IPS DF 19.7 (cell line): ENCODE data around the gene CALML3.

Source experiments
- DNase-seq: peaks from one replicate; pipeline ENCODE4 v3.0.0-alpha.2; 2013; ENCODE audit warnings: low read depth, low spot score

Gene CALML3

DNA sequence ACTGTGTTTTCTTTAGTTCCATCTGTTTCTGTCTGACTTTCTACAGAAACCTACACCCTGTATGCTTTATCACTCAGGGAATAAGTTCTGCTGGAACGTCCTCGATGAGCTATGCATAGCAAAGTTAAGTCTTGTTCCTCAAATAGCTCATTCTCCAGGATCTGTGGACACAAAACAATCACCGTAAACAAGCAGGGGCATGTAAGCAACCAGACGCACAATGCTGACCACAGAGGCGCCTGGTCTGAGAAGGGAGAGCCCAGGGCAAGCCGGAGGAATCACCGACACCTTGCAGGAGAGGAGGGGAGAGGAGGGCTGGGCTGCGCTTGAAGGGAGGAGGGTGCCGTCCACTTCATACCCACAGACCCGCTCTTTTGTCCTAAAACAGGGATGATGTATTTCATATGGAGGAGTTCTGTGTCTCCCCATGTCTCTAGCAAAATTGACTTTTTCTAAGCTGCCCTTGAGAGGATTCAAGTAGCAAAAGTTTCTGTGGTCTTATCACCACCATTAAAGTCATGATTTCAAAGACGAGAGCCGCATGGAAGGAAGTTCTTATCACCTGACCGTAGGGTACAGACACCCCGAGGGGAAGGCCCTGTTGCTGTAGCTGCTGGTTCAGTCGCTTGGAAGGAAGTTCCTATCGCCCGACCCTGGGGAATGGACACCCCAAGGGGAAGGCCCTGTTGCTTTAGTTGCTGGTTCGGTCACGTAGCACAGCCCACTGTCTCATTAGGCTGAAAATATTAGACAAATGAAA, 14.3 kb downstream of the CALML3 start:
- DNase-seq, result no peak

DNA sequence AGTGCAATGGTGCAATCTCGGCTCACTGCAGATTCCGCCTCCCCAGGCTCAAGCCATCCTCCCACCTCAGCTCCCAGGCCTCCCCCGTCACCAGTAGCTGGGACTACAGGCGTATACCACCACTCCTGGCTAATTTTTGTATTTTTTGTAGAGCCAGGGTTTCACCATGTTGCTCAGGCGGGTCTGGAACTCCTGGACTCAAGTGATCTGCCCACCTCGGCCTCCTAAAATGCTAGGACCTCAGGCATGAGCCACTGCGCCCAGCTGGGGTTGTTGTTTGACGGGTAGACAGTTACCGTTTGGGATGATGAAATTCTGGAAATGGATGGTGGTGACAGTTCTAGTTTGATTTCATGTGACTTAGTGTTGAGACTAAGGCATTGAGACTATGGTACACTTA, 15.3 kb downstream of the CALML3 start:
- DNase-seq, result no peak

- DNase-seq, result no peak
Observed at GRCh38 chr10:5540891-5541290, 16.1 kb downstream of the CALML3 start.

GRCh38 chr10:5542100-5542499, 17.3 kb downstream of the CALML3 start:
- no peak for DNase-seq

GRCh38 chr10:5543623-5544022, 18.9 kb downstream of the CALML3 start:
- DNase-seq, result no peak

DNA sequence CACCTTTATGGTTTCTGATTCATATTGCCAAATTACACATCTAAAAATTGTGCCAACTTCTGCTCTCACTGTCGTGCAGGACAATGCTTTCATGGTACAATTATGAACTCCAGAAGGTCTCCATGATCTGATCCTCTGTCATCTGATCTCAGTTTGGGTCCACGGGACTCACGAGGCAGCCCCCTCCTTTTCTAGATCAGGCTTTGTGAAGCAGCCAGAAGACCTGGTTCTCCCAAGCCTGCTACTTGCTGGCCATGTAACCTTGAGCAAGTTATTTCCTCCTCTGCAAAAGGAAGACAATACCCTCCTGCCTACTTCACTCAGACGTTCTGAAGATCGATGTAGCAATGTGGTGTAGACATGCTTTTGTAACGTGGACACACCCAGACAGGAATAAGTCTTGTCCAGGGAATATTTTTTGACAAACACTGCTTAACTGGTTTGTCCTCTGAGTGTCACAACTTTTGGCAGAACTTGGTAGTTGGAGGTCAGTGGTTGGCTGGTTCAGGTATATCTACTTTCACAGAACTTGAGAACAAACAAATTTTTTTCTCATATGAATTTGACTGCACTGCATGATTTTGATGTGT, 19.6 kb downstream of the CALML3 start:
- no peak for DNase-seq

DNA sequence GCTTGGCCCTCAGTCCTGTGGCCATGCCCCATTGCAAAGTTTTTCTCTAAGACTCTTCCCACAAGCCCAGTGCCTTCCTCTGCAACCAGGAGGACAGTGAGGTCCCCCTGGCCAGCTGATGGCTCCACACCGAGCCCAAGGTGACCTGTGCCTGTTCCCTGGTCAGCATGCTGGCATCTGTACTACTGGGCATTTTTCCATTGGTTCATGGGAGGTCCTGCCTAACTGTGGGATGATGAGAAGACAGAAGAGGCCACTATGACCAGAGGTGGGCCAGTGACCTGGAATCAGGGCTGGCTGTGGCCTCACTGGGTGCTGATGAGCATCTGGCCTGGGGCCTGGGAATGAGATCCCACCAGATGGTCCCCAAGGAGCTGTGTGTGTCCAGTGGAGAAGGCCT, 20.2 kb downstream of the CALML3 start:
- DNase-seq, result no peak

DNA sequence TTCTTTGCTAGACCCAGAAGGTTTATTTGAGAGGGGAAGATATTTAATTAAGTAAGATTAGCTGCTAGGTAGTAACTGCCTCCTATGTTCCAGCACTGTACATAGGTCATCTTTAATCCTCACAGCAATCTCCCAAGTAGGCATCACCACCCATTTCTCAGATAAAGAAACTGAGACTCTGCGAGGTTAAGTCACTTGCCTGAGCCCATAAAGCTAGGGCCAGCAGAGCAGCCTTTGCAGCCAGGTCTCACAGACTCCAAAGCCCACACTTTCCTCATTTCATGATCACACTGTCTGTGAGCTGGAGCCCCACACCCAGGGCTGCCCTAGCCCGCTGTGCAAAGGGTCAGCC, 20.6 kb downstream of the CALML3 start:
- DNase-seq, result no peak

DNA sequence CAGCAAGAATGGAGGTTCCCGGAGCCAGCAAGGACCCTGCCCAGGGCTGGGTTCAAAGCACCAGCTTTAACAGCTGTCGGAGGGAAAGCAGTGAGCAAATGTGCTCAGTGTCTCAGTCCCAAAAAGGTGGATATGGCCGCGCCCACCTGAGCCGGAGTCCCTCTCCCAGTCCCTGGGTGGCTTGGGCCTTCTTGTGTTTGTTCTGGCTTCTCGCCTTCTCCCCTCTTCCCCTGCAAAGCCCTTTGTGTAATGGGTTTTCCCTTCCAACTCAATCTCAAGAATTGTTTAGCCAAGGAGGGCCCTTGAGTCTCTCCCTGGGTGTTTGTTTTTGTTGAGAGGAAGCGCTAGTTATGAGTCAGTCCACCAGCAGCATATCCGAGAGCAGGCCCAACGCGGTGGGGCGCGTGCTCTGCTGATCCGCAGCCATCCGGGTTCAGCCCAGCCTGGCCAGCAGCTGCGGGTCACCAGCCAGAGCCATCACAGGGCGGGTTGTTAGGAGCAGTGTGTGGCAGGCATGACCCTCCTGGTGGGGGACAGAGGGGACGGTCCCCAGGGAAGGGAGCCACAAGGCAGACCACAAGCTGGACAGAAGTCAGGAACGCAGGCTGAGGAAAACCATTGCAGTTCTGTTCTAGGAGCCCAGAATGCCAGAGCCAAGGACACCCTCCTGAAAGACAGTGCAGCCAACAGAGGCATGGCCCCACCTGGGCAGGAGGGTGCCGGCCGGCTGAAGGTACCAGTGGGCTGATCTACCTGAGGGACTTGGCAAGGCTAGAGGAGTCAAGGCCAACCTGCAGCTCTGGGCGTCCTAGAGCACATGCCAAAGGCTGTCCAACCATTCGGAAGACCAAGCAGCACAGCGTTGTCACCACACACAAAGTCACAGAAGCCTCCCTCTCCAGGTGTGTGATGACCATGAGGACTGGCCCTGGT, 21.3 kb downstream of the CALML3 start:
- no peak for DNase-seq

DNA sequence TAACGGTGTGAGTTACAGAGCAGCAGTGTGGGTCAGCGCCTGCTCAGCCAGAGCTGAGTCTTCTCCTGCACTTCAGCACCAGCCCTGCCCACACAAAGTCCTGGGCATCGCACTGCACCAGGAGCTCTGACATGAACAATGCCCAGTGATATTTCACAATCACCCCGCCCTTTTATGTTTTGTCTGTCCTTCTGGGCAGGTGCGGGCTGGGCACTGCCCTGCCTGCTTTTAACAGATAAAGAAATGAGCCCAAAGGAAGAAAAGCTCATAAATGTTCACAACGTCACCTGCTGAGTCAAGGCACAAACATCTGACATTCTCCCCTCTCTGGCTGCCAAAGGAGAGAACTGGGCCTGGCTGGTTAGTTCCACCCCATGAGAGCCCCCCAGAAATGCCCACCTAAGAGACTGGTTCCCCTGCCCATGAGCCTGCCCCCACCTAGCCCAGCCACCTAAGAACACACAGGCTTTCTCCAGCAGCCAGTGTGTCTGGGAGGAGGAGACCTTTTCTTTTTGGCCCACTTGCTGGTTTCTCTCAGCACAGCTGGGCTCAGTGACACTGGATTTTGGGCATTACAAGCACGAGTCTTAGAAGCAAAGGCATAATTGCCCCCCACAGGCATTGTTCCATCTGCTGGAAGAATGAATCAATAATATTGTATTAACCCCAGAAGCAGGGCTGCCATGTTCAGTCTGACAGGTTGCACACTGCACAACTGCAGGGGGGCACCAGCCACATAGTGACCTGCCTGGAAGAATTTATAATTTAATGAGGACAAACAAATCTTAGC, 22.3 kb downstream of the CALML3 start:
- no peak for DNase-seq

- no peak for DNase-seq
Observed at GRCh38 chr10:5547681-5547930, 22.8 kb downstream of the CALML3 start.

DNA sequence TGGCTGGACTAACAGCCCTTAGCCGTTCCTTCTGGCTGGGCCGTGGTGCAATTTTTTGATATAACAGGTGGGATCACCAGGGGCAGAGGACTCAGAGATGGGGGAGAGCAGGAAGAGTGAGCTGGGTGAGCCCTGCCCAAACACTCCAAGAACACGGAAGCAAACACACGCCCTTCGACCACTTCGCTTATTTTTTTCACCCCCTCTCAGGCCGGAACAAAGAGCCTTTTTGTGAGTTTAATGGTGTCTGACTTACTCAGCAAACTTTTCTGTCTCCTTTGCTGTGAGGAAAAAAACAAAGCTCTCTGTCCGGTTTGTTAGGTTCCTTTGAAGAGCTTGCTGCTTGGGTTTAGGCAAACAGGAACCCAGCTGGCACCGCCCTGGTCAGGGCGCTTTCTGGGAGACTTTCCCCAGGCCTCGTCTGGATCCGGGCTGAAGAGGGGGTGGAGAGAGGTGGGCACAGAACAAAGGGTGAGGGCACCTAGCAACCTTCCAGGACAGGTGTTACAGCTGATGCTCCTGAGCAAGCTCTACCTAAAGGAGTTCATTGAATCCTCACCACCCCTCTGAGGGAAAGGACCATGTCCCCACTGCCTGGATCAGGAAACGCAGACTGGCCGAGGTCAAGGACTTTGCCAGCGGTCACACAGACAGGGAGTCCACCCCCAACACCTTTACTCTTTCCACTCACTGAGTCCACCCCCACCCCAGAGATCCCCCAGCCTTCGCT, 23.3 kb downstream of the CALML3 start:
- no peak for DNase-seq

DNA sequence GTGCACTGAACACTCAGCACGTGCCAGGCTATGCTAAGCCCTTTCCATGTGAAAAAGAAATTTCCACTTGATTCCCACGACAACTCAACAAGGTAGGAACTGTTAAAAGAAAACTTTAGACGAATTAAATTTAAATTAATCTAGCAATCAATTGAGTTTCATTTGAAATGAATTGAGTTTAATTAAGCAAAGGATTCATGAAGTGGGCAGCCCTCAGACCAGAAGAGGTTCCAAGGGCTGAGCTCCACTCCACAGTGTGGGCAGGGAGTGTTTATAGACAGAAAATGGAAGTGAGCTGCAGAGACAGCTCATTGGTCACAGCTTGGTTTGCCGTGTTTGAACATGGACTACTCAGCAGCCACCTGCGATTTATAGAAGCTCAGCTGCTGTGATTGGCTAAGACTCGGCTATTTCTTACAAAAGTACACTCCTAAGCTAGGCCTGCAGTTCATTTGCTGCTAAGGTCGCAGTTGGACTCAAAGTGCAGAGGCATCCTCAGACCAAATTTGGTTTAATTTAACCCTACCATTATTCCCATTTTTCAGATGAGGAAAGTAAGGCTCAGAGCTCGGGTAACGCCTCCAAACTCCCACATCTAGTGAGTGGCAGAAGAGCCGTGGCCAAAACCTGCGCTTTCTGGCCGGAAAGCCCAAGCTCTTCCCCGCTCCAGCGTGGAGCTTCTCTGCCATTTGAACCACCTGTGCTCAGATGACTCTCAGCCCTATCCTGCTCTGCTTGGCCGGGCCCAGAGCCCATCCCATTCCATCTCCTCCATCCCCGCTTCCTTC, 24.9 kb downstream of the CALML3 start:
- no peak for DNase-seq

DNA sequence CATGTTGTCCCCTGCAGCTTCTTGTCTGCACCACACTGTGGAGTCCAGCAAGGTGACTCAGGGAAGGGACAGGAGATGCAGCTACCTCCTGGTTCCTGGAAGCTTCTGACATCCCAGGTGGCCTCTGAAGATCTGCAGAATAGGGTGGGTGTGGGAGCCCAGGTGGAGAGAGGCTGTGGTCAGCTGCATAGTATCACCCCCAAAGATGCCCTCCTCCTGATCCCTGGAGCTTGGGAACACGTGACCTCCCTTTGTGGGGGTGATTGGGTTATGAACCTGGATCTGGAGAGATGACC, 25.4 kb downstream of the CALML3 start:
- DNase-seq, result no peak

DNA sequence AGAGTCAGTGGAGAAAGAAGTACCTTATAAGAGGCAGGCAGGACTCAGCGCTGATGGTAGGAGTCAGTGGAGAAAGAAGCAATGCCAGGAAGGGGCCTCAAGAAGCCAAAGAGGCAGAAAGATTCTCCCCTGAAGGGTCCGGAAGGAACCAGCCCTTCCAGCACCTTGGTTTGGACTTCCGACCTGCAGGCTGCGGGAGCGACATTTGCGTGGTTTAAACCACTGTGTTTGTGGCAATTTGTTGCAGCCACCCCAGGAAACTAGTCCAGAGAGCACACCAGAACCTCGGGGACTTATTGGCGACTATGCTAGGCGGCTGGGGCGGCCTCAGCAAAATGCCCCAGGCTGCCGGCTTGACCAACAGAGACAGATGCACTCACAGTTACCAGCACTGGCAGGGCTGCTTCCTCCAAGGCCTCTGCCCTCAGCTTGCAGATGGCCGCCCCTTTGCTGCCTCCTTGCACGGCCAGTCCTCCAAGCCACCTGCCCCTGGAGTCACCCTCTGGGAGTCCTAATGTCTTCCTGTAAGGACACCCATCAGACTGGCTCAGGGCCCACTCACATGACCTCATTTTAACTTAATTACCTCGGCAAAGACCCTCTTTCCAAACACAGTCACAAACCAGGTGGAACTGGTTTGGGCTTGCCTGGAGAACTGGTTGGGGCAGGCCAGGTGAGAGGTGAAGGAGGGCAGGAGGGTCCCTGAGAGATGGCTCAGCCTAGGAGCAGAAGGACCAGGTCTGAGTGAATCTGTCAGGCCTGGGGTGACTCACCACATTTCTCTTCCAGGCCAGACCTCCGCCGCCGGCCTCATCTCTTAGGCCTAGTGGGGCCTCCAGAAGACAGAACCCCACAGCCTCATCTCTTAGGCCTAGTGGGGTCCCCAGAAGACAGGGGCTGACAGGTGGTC, 26.1 kb downstream of the CALML3 start:
- DNase-seq, result no peak

- DNase-seq, result no peak
Observed at GRCh38 chr10:5551531-5552375, 27.0 kb downstream of the CALML3 start.

DNA sequence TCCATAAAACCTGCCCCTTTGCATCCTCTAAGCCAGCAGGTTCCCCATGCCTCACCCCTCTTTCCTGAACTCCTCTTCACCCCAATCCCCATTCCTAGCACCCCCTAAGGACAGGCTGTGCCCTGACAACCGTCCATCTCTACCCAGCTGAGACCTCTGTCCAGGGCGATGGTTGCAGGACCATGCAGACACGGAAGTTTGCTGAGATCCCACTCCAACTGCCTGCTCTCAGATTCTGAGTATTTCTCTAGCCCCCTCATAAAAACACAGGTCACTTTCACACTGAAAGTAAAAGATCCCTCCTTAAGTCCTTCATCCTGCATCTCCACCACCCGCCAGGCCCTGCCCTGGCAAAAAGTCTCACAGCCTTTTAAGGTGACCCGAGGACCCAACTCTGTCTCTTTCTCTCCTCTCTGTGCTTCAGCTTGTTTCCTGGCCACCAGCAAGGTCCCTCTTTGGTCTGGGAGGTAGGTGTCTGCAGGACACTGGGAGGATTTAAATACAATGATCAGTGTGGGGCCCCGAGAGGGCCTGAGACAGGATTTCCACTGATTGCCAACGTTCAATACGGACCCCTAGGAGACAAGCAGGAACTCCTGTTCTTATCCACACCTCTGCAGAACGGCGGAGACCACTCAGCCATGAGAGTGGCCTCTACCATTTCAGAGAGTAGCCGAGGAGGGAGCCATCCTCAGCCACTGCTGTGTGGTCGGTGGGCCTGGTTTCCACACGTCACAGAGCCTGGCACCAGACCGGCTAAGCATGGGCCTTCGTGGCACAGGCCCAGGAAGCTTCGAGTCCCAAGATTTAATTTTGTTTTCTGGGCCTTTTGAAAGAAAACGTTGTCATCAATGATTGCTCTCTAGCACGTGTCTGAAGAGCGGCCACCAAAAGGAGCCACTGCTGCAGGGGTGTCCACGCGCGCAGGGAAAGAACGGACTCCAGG, 27.9 kb downstream of the CALML3 start:
- no peak for DNase-seq
